CD4-positive, alpha-beta T cell treated with Interleukin-4 for 4 hours (primary cell): ENCODE results near the gene HS3ST4.
"Not testable (repeated sequence)": the region's sequence is repeated elsewhere in the genome, so short reads cannot be mapped to it uniquely, and the experiment has no call there.

Experiments used
- DNase-seq: peaks from one replicate; pipeline ENCODE4 v3.0.0-alpha.2; 2020

Gene HS3ST4

DNA sequence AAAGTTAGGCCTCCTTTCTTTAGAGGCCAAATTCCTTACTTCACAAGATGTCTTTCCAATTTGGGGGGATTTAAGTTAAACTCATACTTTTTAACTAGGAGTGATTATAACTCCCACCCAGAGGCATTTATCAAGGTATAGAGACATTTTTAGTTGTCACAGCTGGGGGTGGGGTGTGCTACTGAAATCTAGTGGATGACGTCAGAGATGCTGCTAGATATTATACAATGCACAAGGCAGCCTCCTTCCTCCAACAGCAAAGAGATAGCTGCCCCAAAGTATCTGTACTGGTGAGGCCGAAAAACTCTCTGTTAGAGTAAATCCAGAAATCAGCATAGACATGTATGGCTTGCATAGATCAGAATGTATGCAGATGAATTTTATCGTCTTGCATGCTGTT is 324.0 kb downstream of the HS3ST4 start:
- no peak for DNase-seq

DNA sequence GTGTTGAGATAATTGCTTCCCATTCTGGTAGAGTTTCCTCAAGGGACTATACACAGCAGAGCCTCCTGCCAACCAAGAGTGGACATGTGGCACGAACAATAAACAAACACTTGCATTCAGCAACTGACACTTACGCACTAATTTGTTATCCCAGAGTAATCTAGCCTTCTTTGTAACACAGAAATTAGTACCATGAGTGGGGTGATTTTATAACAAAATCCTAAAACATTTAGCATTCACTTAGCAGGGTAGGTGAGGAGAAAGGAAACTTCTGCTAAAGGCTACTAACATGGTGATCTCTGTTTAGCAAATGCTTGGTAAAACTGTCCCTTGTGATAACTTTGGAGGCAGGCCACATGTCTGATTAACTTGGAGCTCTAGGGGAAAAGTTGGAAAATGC is 325.2 kb downstream of the HS3ST4 start:
- no peak for DNase-seq

GRCh38 chr16:26019381-26020242 is 327.9 kb downstream of the HS3ST4 start:
- DNase-seq, result no peak

GRCh38 chr16:26026709-26027450 is 335.1 kb downstream of the HS3ST4 start:
- DNase-seq, result no peak

DNA sequence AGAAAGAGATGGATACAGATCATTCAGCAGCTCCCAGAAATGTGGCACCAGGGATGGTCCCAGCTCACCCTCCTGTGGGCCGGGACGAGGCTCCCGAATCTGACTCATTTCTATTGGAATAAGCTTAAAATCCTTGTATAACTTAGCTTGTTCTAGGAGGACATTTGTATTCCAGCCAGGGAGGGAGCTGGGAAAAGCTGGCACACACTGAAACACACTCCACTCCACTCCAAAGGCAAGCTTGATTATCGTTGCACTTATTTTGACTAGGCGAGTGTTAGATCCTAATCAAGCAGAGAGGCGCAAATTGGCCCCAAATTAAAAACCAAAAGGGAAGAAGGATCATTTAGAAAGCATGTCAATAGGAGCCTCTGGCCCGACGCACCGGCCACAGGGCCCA is 339.5 kb downstream of the HS3ST4 start:
- no peak for DNase-seq

DNA sequence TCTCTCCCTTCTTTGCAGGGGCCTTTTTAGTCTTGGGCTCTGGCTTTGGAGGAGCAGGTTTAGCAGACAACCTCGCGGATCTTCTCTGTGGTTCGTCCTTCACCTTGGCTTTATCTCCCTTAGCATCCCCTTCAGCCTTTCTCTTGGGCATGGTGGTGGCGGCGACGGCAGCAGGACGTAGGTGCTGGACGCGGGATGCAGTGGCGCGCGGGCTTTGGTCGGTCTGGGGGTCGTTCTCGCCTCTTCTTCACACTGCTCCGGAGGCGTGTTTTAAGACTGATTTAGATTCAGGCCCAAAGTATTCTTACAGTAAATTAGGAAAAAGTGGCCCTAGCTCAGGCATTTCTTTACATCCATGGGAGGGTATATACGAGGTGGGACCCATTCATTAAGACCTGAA is 340.9 kb downstream of the HS3ST4 start:
- DNase-seq, result not testable (repeated sequence)

GRCh38 chr16:26041952-26042668 is 350.4 kb downstream of the HS3ST4 start:
- DNase-seq, result no peak

- no peak for DNase-seq
Observed at GRCh38 chr16:26050472-26050871, 358.7 kb downstream of the HS3ST4 start.

GRCh38 chr16:26051063-26051462 is 359.3 kb downstream of the HS3ST4 start:
- no peak for DNase-seq

DNA sequence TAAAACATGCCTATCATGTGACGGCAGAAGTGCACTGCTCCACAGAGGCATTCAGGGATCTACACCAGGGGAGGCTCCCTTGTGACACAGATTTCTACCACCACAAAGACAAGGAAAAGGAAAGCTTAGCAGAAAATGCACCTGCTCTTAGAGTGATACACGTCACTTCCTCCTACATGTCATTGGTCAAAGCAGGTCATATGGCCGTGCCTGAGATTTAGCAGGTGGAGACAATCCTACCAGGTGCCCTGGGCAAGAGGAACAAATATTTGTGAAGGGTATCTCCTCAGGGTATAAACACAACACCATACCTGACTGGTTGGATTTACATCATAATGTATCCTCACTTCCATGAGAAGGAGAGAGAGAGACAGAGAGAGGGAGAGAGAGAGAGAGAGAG is 362.1 kb downstream of the HS3ST4 start:
- no peak for DNase-seq

- no peak for DNase-seq
Observed at GRCh38 chr16:26058326-26058725, 366.6 kb downstream of the HS3ST4 start.

- no peak for DNase-seq
Observed at GRCh38 chr16:26070302-26071100, 378.7 kb downstream of the HS3ST4 start.

DNA sequence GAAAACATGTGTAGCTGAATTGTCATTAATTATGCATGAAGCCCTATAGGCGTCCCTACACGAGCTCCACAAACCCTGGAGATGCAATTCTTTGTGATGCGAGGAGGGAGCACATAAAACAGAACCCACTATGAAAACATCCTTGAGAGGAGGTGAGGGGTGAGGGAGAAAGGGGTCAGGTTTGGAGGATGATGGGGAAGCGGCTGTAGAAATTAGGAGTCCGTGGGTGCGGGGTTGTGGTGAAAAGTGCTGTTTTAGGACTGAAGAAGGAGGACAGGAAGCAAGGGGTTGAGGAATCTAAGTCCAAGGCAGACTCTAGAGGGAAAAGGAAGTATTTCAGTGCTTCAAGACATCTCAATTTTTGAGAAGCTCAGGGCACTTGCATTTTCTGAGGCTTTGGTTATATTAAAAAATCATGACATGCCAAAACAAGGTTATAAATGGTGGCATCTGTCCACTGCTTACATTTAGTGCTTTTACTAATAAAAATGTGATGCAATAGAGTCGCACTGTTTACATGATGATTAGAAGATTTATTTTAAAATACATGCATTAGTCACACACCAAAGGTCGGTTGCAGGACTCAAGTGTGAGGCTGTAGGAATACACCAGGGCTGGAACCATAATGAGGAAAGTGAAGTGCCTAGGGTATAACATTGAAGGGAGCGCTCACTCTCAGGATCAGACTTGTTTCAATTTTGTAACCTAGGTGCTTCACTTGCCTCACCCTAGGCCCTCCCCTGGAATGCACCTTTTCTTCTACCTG is 379.5 kb downstream of the HS3ST4 start:
- DNase-seq, result no peak

DNA sequence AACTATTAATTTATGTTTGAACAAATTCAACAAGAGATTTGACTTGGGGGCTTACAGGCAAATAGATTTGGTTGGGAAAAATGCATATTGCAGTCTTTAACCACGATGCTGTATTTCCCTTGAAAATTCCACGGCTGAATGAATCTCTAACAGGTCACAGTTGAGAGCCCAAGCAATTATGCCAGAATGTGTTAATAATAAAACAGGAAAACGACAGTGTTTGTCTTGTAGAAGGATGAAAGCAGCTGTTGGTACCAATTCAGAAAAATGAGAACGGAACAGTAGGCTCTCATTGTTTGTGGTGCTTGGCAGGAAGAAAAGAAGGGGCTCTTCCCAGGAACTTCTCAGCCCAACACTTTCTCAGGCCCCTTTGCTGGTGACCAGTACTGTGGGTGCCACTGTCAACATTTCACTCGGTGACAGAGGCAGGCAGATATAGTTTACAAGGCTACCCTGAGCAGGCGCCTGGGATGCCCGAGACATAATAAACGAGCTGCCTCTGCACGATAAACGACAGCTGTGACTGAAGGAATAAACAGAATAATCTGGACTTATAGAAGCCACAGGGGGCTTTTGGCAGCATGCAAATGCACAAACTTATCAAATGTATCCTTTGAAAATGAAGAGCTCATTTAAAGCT is 387.1 kb downstream of the HS3ST4 start:
- no peak for DNase-seq

- no peak for DNase-seq
Observed at GRCh38 chr16:26087091-26087490, 395.3 kb downstream of the HS3ST4 start.

- DNase-seq, result no peak
Observed at GRCh38 chr16:26091511-26091910, 399.8 kb downstream of the HS3ST4 start.

DNA sequence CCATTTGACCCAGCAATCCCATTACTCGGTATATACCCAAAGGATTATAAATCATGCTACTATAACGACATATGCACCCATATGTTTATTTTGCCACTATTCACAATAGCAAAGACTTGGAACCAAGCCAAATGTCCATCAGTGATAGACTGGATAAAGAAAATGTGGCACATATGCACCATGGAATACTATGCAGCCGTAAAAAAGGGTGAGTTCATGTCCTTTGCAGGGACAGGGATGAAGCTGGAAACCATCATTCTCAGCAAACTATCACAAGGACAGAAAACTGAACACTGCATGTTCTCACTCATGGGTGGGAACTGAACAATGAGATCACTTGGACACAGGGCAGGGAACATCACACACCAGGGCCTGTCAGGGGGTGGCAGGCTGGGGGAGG is 406.4 kb downstream of the HS3ST4 start:
- DNase-seq, result not testable (repeated sequence)

DNA sequence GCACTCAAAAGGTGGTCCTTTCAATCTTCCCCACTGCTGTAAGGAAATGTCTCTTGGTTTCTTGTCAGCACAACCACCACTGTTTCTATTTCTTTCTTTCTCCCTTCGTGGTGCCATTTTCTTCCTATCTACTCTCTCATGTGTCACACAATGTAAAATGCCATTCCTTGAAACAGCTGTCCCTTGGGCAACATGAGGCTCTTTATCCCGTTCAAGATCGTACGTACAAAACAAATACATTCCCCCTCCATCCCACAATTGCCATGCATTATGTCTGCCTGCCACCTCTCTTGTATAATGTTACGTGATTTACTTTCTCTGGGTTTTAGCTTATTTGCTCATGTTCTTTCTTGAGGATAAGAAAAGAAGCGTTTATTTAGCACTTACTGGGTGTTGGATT is 410.6 kb downstream of the HS3ST4 start:
- no peak for DNase-seq

DNA sequence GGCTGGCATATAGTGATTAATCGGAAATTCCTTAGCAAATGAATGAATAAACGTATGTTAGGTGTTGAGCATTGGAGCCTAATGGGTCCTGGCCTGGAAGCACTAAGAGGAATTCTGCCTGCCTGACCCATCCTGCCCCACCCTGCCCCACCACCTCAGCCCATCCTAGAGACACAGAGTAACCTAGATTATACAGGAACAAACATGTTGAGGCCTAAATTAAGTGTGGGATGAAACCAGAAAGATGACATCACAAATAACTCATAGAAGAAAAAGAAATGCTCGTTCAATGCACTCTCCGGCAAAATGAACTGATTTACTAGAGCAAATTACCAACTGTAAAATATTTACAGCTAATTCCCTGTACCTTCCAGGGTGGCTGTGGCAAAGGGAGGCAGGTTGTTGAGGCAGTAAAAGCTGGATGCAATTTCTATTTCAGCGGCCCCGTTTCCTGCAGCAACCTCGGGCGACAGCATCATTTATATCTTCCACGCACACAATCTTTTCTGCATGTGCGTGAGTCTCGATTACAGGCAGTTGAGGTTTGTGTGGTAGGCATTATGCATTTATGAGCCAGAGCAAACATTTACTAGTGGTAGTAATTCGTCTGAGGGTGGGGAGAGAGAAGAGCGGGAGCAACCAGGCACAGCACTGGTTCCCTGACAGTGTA is 417.2 kb downstream of the HS3ST4 start:
- no peak for DNase-seq

DNA sequence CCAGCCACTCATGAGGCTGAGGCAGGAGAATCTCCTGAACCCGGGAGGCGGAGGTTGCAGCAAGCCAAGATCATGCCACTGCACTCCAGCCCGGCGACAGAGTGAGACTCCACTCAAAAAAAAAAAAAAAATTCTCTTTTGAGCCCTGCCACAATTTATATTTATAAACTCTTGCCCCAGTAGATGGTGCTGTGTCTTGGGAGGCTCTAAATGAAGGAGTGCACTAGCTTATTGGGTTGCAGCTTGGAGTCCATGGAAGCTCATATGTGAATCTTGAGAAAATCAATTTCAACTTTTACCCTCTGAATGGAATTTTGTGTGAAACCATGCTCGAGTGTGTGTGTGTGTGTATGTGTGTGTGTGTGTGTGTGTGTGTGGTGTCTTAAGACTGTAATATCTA is 420.1 kb downstream of the HS3ST4 start:
- no peak for DNase-seq

DNA sequence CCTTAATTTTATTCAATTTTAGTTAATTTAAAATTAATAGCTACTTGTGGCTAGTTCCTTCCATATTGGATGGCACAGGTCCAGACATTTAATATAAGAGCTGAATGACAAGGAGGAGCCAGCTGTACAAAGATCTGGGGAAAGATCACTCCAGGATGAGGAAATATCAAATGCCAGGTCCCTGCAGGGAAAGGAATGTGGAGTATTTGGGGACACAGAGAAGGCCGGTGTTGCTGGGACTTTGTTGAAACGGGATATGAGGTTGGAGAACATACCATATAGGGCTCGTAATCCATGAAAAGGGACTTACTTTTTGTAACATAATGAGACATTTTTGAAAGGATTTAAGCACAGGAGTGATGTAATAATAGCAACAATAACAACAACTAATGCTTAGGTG is 426.8 kb downstream of the HS3ST4 start:
- DNase-seq, result no peak
